ENCODE results near the gene PATL1.
A peak's percentile ranks its signal among the peaks of the same experiment; 100 is the strongest.
"Not testable (repeated sequence)": the region's sequence is repeated elsewhere in the genome, so short reads cannot be mapped to it uniquely, and the experiment has no call there.

PATL1 gene

GRCh38 chr11:59674291-59674690 is 5.5 kb upstream of the PATL1 start:
- DNase-seq (ENCODE audit: low read depth), result no peak

- no peak for DNase-seq (ENCODE audit: low read depth)
Observed at GRCh38 chr11:59673291-59673690, 4.5 kb upstream of the PATL1 start.

- DNase-seq (ENCODE audit: low read depth), result no peak
Observed at GRCh38 chr11:59671471-59671870, 2.6 kb upstream of the PATL1 start.

GRCh38 chr11:59669611-59670009 is 773 bp upstream of the PATL1 start:
- DNase-seq (ENCODE audit: low read depth), result no peak

- DNase-seq (ENCODE audit: low read depth), result no peak
Observed at GRCh38 chr11:59668188-59668949, 468 bp downstream of the PATL1 start.

GRCh38 chr11:59667812-59668187 is 1.0 kb downstream of the PATL1 start:
- DNase-seq (ENCODE audit: low read depth), result no peak

GRCh38 chr11:59666969-59667368 is 1.9 kb downstream of the PATL1 start:
- no peak for DNase-seq (ENCODE audit: low read depth)

GRCh38 chr11:59660621-59661020 is 8.2 kb downstream of the PATL1 start:
- no peak for DNase-seq (ENCODE audit: low read depth)

- no peak for DNase-seq (ENCODE audit: low read depth)
Observed at GRCh38 chr11:59659981-59660380, 8.9 kb downstream of the PATL1 start.

- no peak for DNase-seq (ENCODE audit: low read depth)
Observed at GRCh38 chr11:59658036-59658435, 10.8 kb downstream of the PATL1 start.

- DNase-seq (ENCODE audit: low read depth), result no peak
Observed at GRCh38 chr11:59654893-59655292, 13.9 kb downstream of the PATL1 start.

- no peak for DNase-seq (ENCODE audit: low read depth)
Observed at GRCh38 chr11:59647245-59647980, 21.4 kb downstream of the PATL1 start.

- DNase-seq (ENCODE audit: low read depth), result no peak
Observed at GRCh38 chr11:59644528-59644927, 24.3 kb downstream of the PATL1 start.

- no peak for DNase-seq (ENCODE audit: low read depth)
Observed at GRCh38 chr11:59643390-59643789, 25.4 kb downstream of the PATL1 start.

- no peak for DNase-seq (ENCODE audit: low read depth)
Observed at GRCh38 chr11:59641156-59641555, 27.7 kb downstream of the PATL1 start.

GRCh38 chr11:59630493-59630892 is 38.3 kb downstream of the PATL1 start:
- no peak for DNase-seq (ENCODE audit: low read depth)

- no peak for DNase-seq (ENCODE audit: low read depth)
Observed at GRCh38 chr11:59629996-59630395, 38.8 kb downstream of the PATL1 start.

- not testable (repeated sequence) for DNase-seq (ENCODE audit: low read depth)
Observed at GRCh38 chr11:59626969-59627368, 41.9 kb downstream of the PATL1 start.

GRCh38 chr11:59625703-59626102 is 43.1 kb downstream of the PATL1 start:
- no peak for DNase-seq (ENCODE audit: low read depth)

GRCh38 chr11:59617876-59618275 is 51.0 kb downstream of the PATL1 start:
- DNase-seq (ENCODE audit: low read depth), result no peak

- DNase-seq (ENCODE audit: low read depth), result no peak
Observed at GRCh38 chr11:59616396-59616982, 52.3 kb downstream of the PATL1 start.

GRCh38 chr11:59615637-59616395 is 53.0 kb downstream of the PATL1 start, which contains the start of gene OSBP:
TSS of gene OSBP (minus strand) at chr11:59615774. CDS start at chr11:59615664, 110 bp downstream.
- DNase-seq (ENCODE audit: low read depth), result peak; percentile 100
